ENCODE results near the gene ABCA3. TPM values are rescaled to one million over a fixed set of nuclear protein-coding genes. Genes with fewer than 3 reads are reported as not detected.

ABCA3 gene
- total RNA-seq, 2 experiments from 2014 or later: 8.3 to 8.7 TPM

- H3K9me3 Mint-ChIP-seq: no peaks in the 10 kb centered on the region
- CTCF ChIA-PET: interaction anchor here (1.3 kb wide), 1 partner anchor 134 kb away, joined by 3 read pairs; no protein-coding TSS in a partner anchor
- no peak overlapping the region for H3K4me3 Mint-ChIP-seq
- no peak for DNase-seq
- no peaks in the 10 kb centered on the region for H3K4me1 Mint-ChIP-seq
- POLR2A ChIA-PET: no interaction called here
- no peak overlapping the region for H3K27ac Mint-ChIP-seq
- H3K27me3 Mint-ChIP-seq: no peaks in the 10 kb centered on the region
- no peaks in the 10 kb centered on the region for H3K36me3 Mint-ChIP-seq (ENCODE audit: low read depth)
Observed at GRCh38 chr16:2289282-2289681, 51.2 kb downstream of the ABCA3 start.

- H3K9me3 Mint-ChIP-seq: no peaks in the 10 kb centered on the region
- H3K4me1 Mint-ChIP-seq: no peaks in the 10 kb centered on the region
- ChIA-PET POLR2A (interaction anchor here (0.8 to 1.3 kb wide), 3 partner anchors 14 to 231 kb away, joined by 3 read pairs; partner anchors contain the start of gene AMDHD2), CTCF (interaction anchor here (1.3 kb wide), 1 partner anchor 135 kb away, joined by 3 read pairs; no protein-coding TSS in a partner anchor)
- no peaks in the 10 kb centered on the region for H3K27me3 Mint-ChIP-seq
- no peak for DNase-seq
- H3K27ac Mint-ChIP-seq: no peak overlapping the region
- H3K36me3 Mint-ChIP-seq (ENCODE audit: low read depth): no peaks in the 10 kb centered on the region
- no peak overlapping the region for H3K4me3 Mint-ChIP-seq
Observed at GRCh38 chr16:2288726-2289125, 51.8 kb downstream of the ABCA3 start.

DNA sequence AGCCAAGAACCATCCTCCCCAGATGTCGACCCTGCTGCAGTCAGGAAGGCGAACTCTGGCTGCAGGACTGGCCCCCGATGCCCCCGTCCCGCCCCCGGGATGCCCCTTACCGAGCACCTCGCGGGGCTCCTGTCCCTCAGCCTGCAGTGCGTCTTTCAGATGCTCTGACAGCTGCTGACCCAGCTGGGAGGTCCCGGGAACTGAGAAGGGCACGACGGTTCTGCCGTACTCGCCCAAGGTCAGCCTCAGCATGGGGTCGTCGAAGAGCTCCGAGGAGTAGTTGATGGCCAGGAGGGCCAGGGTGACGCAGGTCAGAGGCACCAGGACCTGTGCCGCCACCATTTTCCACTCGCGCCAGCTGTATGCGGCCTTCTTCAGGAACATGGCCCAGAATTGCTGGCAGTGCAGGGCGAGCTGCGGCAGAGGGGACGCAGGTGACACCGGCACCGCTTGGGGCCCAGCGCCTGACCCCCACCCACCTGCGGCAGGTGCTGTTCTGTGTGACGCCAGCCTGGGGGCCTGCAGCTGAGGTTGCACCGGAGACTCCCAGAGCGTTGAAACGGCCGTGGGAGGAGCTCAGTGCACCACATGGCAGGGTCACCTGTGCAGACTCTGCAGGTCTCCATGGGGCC lies 52.5 kb downstream of the ABCA3 start:
- Mint-ChIP-seq H3K36me3 (ENCODE audit: low read depth) (no peaks in the 10 kb centered on the region), H3K27ac (no peak overlapping the region), H3K4me1 (no peaks in the 10 kb centered on the region), H3K27me3 (no peaks in the 10 kb centered on the region), H3K9me3 (no peaks in the 10 kb centered on the region), H3K4me3 (no peak overlapping the region)
- DNase-seq: no peak
- ChIA-PET CTCF (interaction anchor here (1.3 kb wide), 1 partner anchor 135 kb away, joined by 3 read pairs; no protein-coding TSS in a partner anchor), POLR2A (interaction anchor here (0.8 to 1.3 kb wide), 3 partner anchors 13 to 232 kb away, joined by 3 read pairs; partner anchors contain the start of gene AMDHD2)

DNA sequence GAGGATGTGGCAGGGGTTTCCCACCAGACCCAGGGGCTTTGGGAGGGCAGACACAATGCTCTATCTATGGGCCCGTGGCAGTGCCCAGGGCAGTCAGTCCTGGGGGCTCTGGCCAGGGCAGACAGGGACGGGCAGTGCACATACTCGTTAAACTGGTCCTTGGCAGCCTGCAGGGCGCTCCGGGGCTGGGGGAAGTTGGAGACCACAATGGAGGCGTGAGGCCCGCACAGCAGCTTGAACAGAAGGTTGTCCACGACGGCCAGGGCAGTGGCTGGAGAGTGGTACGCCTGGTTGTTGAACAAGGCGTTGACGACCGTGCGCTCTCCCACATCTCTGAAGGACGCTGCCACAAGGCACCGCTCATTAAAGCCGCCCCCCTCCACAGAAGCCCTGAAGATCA lies 54.0 kb downstream of the ABCA3 start:
- ChIA-PET POLR2A (no interaction called here), CTCF (no interaction called here)
- Mint-ChIP-seq H3K9me3 (no peaks in the 10 kb centered on the region), H3K36me3 (ENCODE audit: low read depth) (no peaks in the 10 kb centered on the region), H3K27me3 (no peaks in the 10 kb centered on the region), H3K4me3 (no peak overlapping the region), H3K27ac (no peak overlapping the region), H3K4me1 (no peaks in the 10 kb centered on the region)
- DNase-seq: no peak

- no peak for DNase-seq
- no peak overlapping the region for H3K4me3 Mint-ChIP-seq
- H3K9me3 Mint-ChIP-seq: no peaks in the 10 kb centered on the region
- H3K27me3 Mint-ChIP-seq: no peaks in the 10 kb centered on the region
- no peaks in the 10 kb centered on the region for H3K4me1 Mint-ChIP-seq
- ChIA-PET POLR2A (no interaction called here), CTCF (no interaction called here)
- H3K36me3 Mint-ChIP-seq (ENCODE audit: low read depth): no peaks in the 10 kb centered on the region
- no peak overlapping the region for H3K27ac Mint-ChIP-seq
Observed at GRCh38 chr16:2285731-2286191, 54.8 kb downstream of the ABCA3 start.

GRCh38 chr16:2284797-2285576 lies 55.5 kb downstream of the ABCA3 start:
- Mint-ChIP-seq H3K9me3 (no peaks in the 10 kb centered on the region), H3K36me3 (ENCODE audit: low read depth) (no peaks in the 10 kb centered on the region), H3K27me3 (no peaks in the 10 kb centered on the region), H3K4me1 (no peaks in the 10 kb centered on the region), H3K4me3 (no peak overlapping the region), H3K27ac (no peak overlapping the region)
- ChIA-PET POLR2A (no interaction called here), CTCF (interaction anchor here (0.5 to 0.6 kb wide), 2 partner anchors 95 to 132 kb away, joined by 3 read pairs; no protein-coding TSS in a partner anchor)
- no peak for DNase-seq

DNA sequence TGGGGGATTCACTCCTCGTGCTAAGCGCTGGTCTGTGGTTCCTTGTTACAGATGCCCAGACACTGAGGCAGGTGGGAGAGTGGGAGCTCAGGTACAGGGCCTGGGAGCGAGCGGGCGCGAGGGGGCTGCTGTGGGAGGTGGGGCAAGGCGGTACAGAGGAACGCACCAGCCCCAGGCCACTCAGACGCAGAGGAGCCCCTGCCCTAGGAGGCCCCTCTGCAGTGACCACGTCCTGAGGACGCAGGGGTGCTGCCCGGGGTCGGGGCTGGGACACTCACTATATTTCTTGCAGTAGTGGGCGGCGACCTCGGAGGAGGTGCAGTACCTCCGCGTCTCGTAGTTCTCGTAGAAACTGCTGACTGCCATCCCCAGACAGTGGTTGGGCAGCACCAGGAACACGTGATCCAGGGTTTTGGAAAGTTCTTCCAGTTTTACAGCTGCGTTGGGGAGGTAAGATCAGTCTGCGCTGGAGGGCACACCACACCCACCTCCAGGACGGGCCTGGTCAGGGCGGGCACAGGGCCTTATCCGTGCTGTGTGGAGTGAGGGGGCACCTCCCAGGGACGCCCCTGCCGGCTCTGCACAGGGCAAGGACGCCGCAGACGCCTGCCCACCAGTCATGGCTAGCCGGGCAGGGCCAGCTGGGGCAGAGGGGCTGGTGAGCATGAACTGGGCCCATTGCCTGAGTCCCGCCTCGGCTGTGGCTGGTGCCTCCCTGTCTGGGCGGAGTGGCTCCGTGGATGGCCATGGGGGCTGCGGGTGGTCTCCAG lies 56.3 kb downstream of the ABCA3 start:
- no peak overlapping the region for H3K4me3 Mint-ChIP-seq
- ChIA-PET POLR2A (no interaction called here), CTCF (interaction anchor here (0.6 kb wide), 1 partner anchor 133 kb away, joined by 3 read pairs; no protein-coding TSS in a partner anchor)
- no peak overlapping the region for H3K27ac Mint-ChIP-seq
- no peak for DNase-seq
- no peaks in the 10 kb centered on the region for H3K36me3 Mint-ChIP-seq (ENCODE audit: low read depth)
- H3K4me1 Mint-ChIP-seq: no peaks in the 10 kb centered on the region
- no peaks in the 10 kb centered on the region for H3K27me3 Mint-ChIP-seq
- H3K9me3 Mint-ChIP-seq: no peaks in the 10 kb centered on the region

GRCh38 chr16:2282866-2283555 lies 57.5 kb downstream of the ABCA3 start:
- Mint-ChIP-seq H3K4me1 (no peaks in the 10 kb centered on the region), H3K9me3 (no peaks in the 10 kb centered on the region), H3K4me3 (no peak overlapping the region), H3K27me3 (no peaks in the 10 kb centered on the region), H3K36me3 (ENCODE audit: low read depth) (no peaks in the 10 kb centered on the region), H3K27ac (no peak overlapping the region)
- ChIA-PET CTCF (no interaction called here), POLR2A (no interaction called here)
- DNase-seq: no peak

DNA sequence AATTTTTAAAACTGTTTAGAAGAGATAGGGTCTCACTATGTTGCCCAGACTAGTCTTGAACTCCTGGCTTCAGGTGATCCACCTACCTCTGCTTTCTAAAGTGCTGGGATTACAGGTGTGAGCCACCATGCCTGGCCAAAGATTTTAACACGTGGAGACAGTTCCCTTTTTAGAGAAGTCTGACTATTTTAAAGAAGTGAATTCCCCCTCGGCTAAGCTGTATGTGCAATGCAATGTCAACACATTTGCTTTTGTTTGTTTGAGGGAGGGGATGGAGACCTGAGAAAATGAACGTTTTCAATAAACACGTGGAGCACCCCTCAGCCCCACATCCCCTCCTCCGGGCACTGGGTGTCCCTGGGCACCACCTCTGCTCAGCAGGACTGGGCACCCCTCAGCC lies 58.3 kb downstream of the ABCA3 start:
- ChIA-PET CTCF (no interaction called here), POLR2A (no interaction called here)
- no peaks in the 10 kb centered on the region for H3K4me1 Mint-ChIP-seq
- no peaks in the 10 kb centered on the region for H3K27me3 Mint-ChIP-seq
- no peaks in the 10 kb centered on the region for H3K9me3 Mint-ChIP-seq
- no peak for DNase-seq
- no peaks in the 10 kb centered on the region for H3K36me3 Mint-ChIP-seq (ENCODE audit: low read depth)
- no peak overlapping the region for H3K27ac Mint-ChIP-seq
- H3K4me3 Mint-ChIP-seq: no peak overlapping the region

- ChIA-PET CTCF (no interaction called here), POLR2A (no interaction called here)
- Mint-ChIP-seq H3K27me3 (no peaks in the 10 kb centered on the region), H3K4me1 (no peaks in the 10 kb centered on the region), H3K4me3 (no peak overlapping the region), H3K27ac (no peak overlapping the region), H3K9me3 (no peaks in the 10 kb centered on the region), H3K36me3 (ENCODE audit: low read depth) (no peaks in the 10 kb centered on the region)
- DNase-seq: no peak
Observed at GRCh38 chr16:2280981-2281542, 59.5 kb downstream of the ABCA3 start.

- no peaks in the 10 kb centered on the region for H3K9me3 Mint-ChIP-seq
- ChIA-PET POLR2A (no interaction called here), CTCF (no interaction called here)
- H3K4me3 Mint-ChIP-seq: no peak overlapping the region
- no peak for DNase-seq
- H3K36me3 Mint-ChIP-seq (ENCODE audit: low read depth): no peaks in the 10 kb centered on the region
- H3K27ac Mint-ChIP-seq: no peak overlapping the region
- H3K4me1 Mint-ChIP-seq: no peaks in the 10 kb centered on the region
- H3K27me3 Mint-ChIP-seq: no peaks in the 10 kb centered on the region
Observed at GRCh38 chr16:2280461-2280860, 60.1 kb downstream of the ABCA3 start.

DNA sequence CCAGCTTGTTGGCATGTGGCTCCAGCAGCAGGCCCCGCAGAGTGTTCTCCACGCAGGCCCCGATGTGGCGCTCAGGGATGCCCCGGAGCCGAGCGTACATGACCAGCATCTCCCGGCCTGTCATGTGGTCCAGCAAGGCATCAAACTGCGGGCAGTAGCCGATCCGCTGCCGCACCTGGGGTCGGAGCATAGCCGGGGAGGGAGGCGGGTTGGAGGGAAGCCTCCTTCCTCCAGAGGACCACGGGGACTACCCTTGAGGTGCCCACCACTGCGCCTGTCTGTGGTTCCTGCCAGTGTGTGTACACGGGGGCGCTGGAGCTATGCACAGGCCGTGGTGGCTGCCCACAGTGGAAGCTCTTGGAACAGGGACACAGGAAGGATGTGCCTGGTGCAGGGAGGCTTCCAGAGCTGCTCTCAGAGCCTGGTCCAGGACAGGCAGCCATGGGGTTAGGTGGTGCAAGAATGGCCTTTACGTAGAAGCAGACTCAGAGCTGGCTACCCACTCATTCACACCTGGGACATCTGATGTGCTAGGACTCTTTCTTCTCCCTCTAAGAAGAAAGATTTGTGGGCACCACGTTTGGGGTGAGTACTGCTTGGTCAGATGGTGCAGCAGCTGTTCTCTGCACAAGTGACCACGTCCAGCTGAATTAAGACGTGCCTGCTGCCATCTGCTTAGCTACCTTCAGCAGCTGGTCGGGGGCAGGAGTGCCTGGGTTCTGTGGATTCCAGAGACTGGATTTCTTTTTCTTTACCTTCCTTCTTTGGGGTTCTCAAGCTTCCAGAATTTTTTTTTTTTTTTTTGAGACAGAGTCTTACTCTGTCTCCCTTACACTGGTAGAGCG lies 61.4 kb downstream of the ABCA3 start:
- ChIA-PET POLR2A (no interaction called here), CTCF (no interaction called here)
- H3K27me3 Mint-ChIP-seq: no peaks in the 10 kb centered on the region
- no peak overlapping the region for H3K4me3 Mint-ChIP-seq
- H3K27ac Mint-ChIP-seq: no peak overlapping the region
- no peaks in the 10 kb centered on the region for H3K9me3 Mint-ChIP-seq
- no peak for DNase-seq
- no peaks in the 10 kb centered on the region for H3K36me3 Mint-ChIP-seq (ENCODE audit: low read depth)
- no peaks in the 10 kb centered on the region for H3K4me1 Mint-ChIP-seq

Data from activated CD4-positive, alpha-beta memory T cell treated with anti-CD3 and anti-CD28 coated beads, Interleukin-2, amount 10 ng/mL, durations not matched to agents 7 days and 5 days (primary cell).